Keratinocyte (primary cell): ENCODE data around the gene MICAL2. TPM values are rescaled to one million over a fixed set of nuclear protein-coding genes. Genes with fewer than 3 reads are reported as not detected.
A peak's percentile ranks its signal among the peaks of the same experiment; 100 is the strongest.

Experiments used
- DNase-seq: peaks from one replicate; pipeline ENCODE4 v3.0.0-alpha.2; 2011; ENCODE audit warnings: low read depth, missing footprints, low spot score
- FAIRE-seq: peaks from 2 replicates; lab custom pipeline; 2011; peaks lifted over from hg19 to GRCh38; lab: Jason Lieb, UNC
- H2AFZ ChIP-seq: 2 replicates; pipeline ENCODE4 v1.6.0; 2012; ENCODE audit warnings: low read length, control low read depth, inconsistent platforms; ENCODE audit not compliant: control insufficient read depth
- H3K27ac ChIP-seq: 2 replicates; pipeline ENCODE4 v1.5.1; 2011; ENCODE audit warnings: low read length; ENCODE audit not compliant: control insufficient read depth, insufficient read depth
- H3K27me3 ChIP-seq: 3 replicates; pipeline ENCODE4 v1.6.0; 2011; ENCODE audit warnings: low read length; ENCODE audit not compliant: control insufficient read depth, insufficient read depth; ENCODE audit errors: extremely low read depth
- H3K36me3 ChIP-seq, 2 experiments: 2 replicates in 1 of 2; 3 replicates in 1 of 2; pipeline ENCODE4 v1.5.1; 2011; ENCODE audit warnings: low read length in 2 of 2, mild to moderate bottlenecking in 1 of 2; ENCODE audit not compliant: control insufficient read depth in 2 of 2, insufficient read depth in 2 of 2; ENCODE audit errors: extremely low read depth in 1 of 2
- H3K4me1 ChIP-seq: 3 replicates; pipeline ENCODE4 v1.5.1; 2011; ENCODE audit warnings: low read length; ENCODE audit not compliant: control insufficient read depth, insufficient read depth; ENCODE audit errors: extremely low read depth
- H3K4me2 ChIP-seq: 3 replicates; pipeline ENCODE4 v1.6.0; 2011; ENCODE audit warnings: low read depth, low read length; ENCODE audit not compliant: control insufficient read depth, insufficient read depth; ENCODE audit errors: extremely low read depth
- H3K4me3 ChIP-seq, 3 experiments: fragments of 200-600 bp in 1 of 3; sonication (generic) in 1 of 3; 2 replicates in 2 of 3; 3 replicates in 1 of 3; pipeline ENCODE4 v1.5.1; 2011 to 2016; ENCODE audit warnings: low read length in 3 of 3, mild to moderate bottlenecking in 3 of 3, control low read depth in 2 of 3, inconsistent platforms in 1 of 3, low read depth in 1 of 3, mixed read lengths in 1 of 3, mixed run types in 1 of 3, moderate library complexity in 1 of 3; ENCODE audit not compliant: control insufficient read depth in 2 of 3, insufficient read depth in 2 of 3; ENCODE audit errors: extremely low read depth in 1 of 3
- H3K79me2 ChIP-seq: 2 replicates; pipeline ENCODE4 v1.6.0; 2012; ENCODE audit warnings: low read length; ENCODE audit not compliant: control insufficient read depth, insufficient read depth
- H3K9ac ChIP-seq: 3 replicates; pipeline ENCODE4 v1.6.0; 2011; ENCODE audit warnings: low read length; ENCODE audit not compliant: control insufficient read depth, insufficient read depth; ENCODE audit errors: extremely low read depth
- H3K9me1 ChIP-seq: 3 replicates; pipeline ENCODE4 v1.6.0; 2011; ENCODE audit warnings: low read length; ENCODE audit not compliant: control insufficient read depth, insufficient read depth; ENCODE audit errors: extremely low read depth
- H3K9me3 ChIP-seq: 2 replicates; pipeline ENCODE4 v1.5.1; 2012; ENCODE audit warnings: low read depth, low read length; ENCODE audit not compliant: control insufficient read depth
- H4K20me1 ChIP-seq: 3 replicates; pipeline ENCODE4 v1.6.0; 2011; ENCODE audit warnings: low read length; ENCODE audit not compliant: control insufficient read depth, insufficient read depth; ENCODE audit errors: extremely low read depth
- EZH2 ChIP-seq: IDR thresholded peaks from one replicate; pipeline ENCODE4 v1.6.1; 2012; ENCODE audit warnings: inconsistent platforms, mild to moderate bottlenecking, low read length, moderate library complexity
- dilution Hi-C: fragments of 300-500 bp; cut with MboI; formaldehyde crosslinking; loops from one replicate; pipeline ENCODE4 v1.7.0; 2020; ENCODE audit warnings: low sequenced_read_pairs; ENCODE audit not compliant: extremely low pct_ligation_motif_present
- polyA plus RNA-seq, 5 experiments: library from polyadenylated mRNA; depleted of rRNA in 3 of 5; stranded (reverse) in 3 of 5; stranded (forward) in 1 of 5; unstranded in 1 of 5; fragments of >200 nt; gene quantifications; 1 replicate in 1 of 5; 2 replicates in 3 of 5; 3 replicates in 1 of 5; pipeline versions ENCODE4 v1.2.1 to v1.2.3, GENCODE V29; 2011 to 2012; ENCODE audit warnings: missing spikeins in 2 of 5, low read depth in 1 of 5, low replicate concordance in 1 of 5
- TF ChIP-seq, protein P1 (sequence below), 3 experiments: IDR thresholded peaks in 1 of 3; conservative IDR thresholded peaks in 1 of 3; optimal IDR thresholded peaks in 1 of 3; 2 replicates in 2 of 3; 3 replicates in 1 of 3; pipeline versions ENCODE3 to v1.5.1; 2011; ENCODE audit warnings: low read length in 3 of 3, mild to moderate bottlenecking in 3 of 3, moderate library complexity in 2 of 3, control low read depth in 1 of 3, inconsistent platforms in 1 of 3; ENCODE audit not compliant: insufficient read depth in 2 of 3; ENCODE audit errors: extremely low read depth in 1 of 3

Gene MICAL2
- polyA plus RNA-seq, 1 donor (not counting 4 experiments of a cell fraction or from before 2014, with no cell fraction given) = 83.9 TPM

DNA sequence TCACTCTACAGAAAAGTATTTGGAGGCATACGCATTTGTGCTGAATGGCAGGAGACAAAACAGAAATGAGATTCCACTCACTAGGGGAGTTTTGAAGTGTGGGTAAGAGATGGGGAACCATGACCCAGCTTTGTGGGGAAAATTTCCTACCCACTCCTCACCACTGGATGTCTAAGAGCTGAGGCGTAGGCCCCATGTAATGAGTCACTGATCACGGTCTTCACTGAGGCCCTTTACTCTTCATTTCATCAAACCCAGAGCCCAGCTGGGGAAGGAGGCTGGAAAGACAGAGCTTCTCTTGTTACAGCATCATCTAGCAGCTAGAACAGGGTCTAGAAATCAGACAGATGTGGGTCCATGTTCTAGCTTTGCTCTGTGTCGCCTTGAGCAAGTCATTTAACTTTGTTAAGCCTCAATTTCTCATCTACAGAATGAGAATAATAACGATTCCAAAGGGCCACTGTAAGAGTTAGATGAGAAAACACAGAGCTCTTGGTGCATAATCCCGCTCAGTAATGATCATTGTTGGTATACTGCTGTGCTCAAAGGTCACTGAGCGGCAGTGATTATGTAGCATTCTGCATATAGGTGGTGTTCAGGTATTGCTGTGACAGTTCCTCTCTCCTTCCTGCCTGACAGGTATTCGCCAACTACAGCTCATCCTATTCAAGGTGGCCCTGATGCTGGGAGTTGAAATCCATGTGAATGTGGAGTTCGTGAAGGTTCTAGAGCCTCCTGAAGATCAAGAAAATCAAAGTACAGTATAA, 97.2 kb downstream of the MICAL2 start:
- dilution Hi-C loops = no loop called here
- Histone ChIP-seq H4K20me1 (no peaks in the 10 kb centered on the region), H3K4me2 (no peak overlapping the region), H3K27ac (peak overlapping the region; percentile 27), H2AFZ (no peak overlapping the region), H3K27me3 (no peaks in the 10 kb centered on the region), H3K9ac (no peak overlapping the region), H3K9me1 (no peaks in the 10 kb centered on the region), H3K4me3 (no peak overlapping the region), H3K9me3 (no peaks in the 10 kb centered on the region), H3K36me3 (peaks cover 49 to 81% of the 10 kb centered on the region in 2 experiments), H3K79me2 (peaks cover 43% of the 10 kb centered on the region), H3K4me1 (peaks cover 17% of the 10 kb centered on the region)
- no peak for FAIRE-seq
- DNase-seq = no peak
- no peak for TF ChIP-seq EZH2
- TF ChIP-seq, protein P1, sequence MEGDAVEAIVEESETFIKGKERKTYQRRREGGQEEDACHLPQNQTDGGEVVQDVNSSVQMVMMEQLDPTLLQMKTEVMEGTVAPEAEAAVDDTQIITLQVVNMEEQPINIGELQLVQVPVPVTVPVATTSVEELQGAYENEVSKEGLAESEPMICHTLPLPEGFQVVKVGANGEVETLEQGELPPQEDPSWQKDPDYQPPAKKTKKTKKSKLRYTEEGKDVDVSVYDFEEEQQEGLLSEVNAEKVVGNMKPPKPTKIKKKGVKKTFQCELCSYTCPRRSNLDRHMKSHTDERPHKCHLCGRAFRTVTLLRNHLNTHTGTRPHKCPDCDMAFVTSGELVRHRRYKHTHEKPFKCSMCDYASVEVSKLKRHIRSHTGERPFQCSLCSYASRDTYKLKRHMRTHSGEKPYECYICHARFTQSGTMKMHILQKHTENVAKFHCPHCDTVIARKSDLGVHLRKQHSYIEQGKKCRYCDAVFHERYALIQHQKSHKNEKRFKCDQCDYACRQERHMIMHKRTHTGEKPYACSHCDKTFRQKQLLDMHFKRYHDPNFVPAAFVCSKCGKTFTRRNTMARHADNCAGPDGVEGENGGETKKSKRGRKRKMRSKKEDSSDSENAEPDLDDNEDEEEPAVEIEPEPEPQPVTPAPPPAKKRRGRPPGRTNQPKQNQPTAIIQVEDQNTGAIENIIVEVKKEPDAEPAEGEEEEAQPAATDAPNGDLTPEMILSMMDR (optimal IDR thresholded peaks at IDR 0.05 in 1 of 3, IDR thresholded peaks at IDR 0.05 in 1 of 3, conservative IDR thresholded peaks at IDR 0.05 in 1 of 3; ENCODE audit: extremely low read depth in 1 of 3, insufficient read depth in 2 of 3, low read length in 3 of 3) = no peak

DNA sequence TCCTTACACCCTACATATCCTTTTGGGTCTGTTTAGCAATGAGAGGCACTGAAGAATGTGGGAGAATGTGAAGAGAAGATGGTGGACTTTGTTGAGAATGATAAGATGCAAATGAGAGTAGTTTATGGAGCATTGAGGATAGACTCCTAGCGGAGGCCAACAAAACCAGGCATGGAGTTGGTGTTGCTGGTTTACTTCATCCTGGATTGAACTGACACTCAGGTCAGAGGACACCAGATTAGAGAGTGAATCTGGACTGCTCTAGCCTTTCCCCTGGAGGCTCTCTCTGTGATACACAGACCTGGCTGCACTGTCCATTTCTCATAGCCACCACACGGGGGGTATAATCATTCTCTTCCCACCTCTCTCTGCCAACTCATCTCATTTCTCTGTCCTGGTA, 98.7 kb downstream of the MICAL2 start:
- FAIRE-seq (no peak), DNase-seq (no peak)
- no peaks in the 10 kb centered on the region for H3K9me1 ChIP-seq
- dilution Hi-C loops = no loop called here
- peaks cover 56 to 92% of the 10 kb centered on the region in 2 experiments for H3K36me3 ChIP-seq
- no peak overlapping the region for H3K4me3 ChIP-seq
- H3K27ac ChIP-seq = no peak overlapping the region
- H3K79me2 ChIP-seq = peaks cover 32% of the 10 kb centered on the region
- H3K27me3 ChIP-seq = no peaks in the 10 kb centered on the region
- no peak for TF ChIP-seq EZH2
- no peaks in the 10 kb centered on the region for H4K20me1 ChIP-seq
- H3K9ac ChIP-seq = no peak overlapping the region
- H3K9me3 ChIP-seq = no peaks in the 10 kb centered on the region
- peaks cover 29% of the 10 kb centered on the region for H3K4me1 ChIP-seq
- no peak overlapping the region for H2AFZ ChIP-seq
- no peak overlapping the region for H3K4me2 ChIP-seq
